GM13977 (cell line): ENCODE data around the gene CYP4F8.
"Not testable (repeated sequence)": the region's sequence is repeated elsewhere in the genome, so short reads cannot be mapped to it uniquely, and the experiment has no call there.

Source experiments
- DNase-seq: peaks from one replicate; pipeline ENCODE4 v3.0.0; 2012; ENCODE audit warnings: low spot score
- in situ Hi-C: fragments of 300-500 bp; cut with MboI; formaldehyde crosslinking; loops from one replicate; pipeline ENCODE4 v1.12.0; 2022; ENCODE audit warnings: low sequenced_read_pairs, low pct_unique_long_range_greater_than_20kb, mixed read lengths, inconsistent platforms; ENCODE audit not compliant: unreplicated experiment
- TF ChIP-seq, protein P1 (sequence below): IDR thresholded peaks from 2 replicates; pipeline ENCODE4 v1.5.1; 2012; ENCODE audit warnings: mild to moderate bottlenecking, control low read depth; ENCODE audit not compliant: insufficient read depth; ENCODE audit errors: extremely low read depth, missing control alignments

The CYP4F8 gene

GRCh38 chr19:15595069-15595468, 19.9 kb upstream of the CYP4F8 start:
- TF ChIP-seq, protein P1, sequence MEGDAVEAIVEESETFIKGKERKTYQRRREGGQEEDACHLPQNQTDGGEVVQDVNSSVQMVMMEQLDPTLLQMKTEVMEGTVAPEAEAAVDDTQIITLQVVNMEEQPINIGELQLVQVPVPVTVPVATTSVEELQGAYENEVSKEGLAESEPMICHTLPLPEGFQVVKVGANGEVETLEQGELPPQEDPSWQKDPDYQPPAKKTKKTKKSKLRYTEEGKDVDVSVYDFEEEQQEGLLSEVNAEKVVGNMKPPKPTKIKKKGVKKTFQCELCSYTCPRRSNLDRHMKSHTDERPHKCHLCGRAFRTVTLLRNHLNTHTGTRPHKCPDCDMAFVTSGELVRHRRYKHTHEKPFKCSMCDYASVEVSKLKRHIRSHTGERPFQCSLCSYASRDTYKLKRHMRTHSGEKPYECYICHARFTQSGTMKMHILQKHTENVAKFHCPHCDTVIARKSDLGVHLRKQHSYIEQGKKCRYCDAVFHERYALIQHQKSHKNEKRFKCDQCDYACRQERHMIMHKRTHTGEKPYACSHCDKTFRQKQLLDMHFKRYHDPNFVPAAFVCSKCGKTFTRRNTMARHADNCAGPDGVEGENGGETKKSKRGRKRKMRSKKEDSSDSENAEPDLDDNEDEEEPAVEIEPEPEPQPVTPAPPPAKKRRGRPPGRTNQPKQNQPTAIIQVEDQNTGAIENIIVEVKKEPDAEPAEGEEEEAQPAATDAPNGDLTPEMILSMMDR: no peak
- in situ Hi-C loops: no loop called here
- no peak for DNase-seq

GRCh38 chr19:15607978-15608925, 6.8 kb upstream of the CYP4F8 start:
- DNase-seq, in situ Hi-C loops: not testable (repeated sequence)

GRCh38 chr19:15609261-15609660, 5.8 kb upstream of the CYP4F8 start:
- no peak for DNase-seq
- TF ChIP-seq, protein P1: no peak
- in situ Hi-C loops: no loop called here

DNA sequence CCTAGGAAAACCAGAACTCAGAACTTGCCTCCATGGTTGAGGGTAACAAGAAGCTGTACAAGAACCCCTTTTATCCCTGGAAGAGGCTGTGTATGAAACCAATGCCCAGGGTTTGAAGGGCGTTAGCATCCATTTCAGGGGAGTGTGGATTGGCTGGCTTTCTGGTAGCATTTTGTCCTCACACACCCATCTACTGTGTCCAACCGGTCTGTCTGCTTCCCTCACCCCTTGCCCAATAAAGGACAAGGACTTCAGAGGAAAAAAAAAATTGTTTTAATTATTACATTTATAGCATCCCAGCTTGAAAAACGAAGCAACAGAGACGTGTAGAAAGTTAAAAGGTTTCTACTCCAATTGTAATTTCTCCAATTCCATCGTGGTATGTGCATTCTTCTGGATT, 2.7 kb upstream of the CYP4F8 start:
- DNase-seq: no peak
- in situ Hi-C loops: no loop called here
- TF ChIP-seq, protein P1: no peak

GRCh38 chr19:15613338-15613737, 1.7 kb upstream of the CYP4F8 start:
- DNase-seq: no peak
- TF ChIP-seq, protein P1: no peak
- in situ Hi-C loops: no loop called here

- TF ChIP-seq, protein P1: no peak
- in situ Hi-C loops: no loop called here
- DNase-seq: no peak
These were observed 508 bp downstream of the CYP4F8 start for GRCh38 chr19:15615526-15615925.

GRCh38 chr19:15616183-15616582, 1.2 kb downstream of the CYP4F8 start:
- TF ChIP-seq, protein P1: no peak
- DNase-seq: no peak
- in situ Hi-C loops: no loop called here
